WERI-Rb-1 (cell line): ENCODE results near the gene CAMTA1.

ENCODE experiments used
- DNase-seq: peaks from one replicate; pipeline ENCODE4 v3.0.0-alpha.2; 2020
- H3K27ac ChIP-seq: fragments of 250-450 bp; sonication (Bioruptor Pico); 2 replicates; pipeline ENCODE4 v1.5.1; 2020; ENCODE audit warnings: mild to moderate bottlenecking, moderate library complexity
- H3K27me3 ChIP-seq: fragments of 250-450 bp; sonication (Bioruptor Pico); 2 replicates; pipeline ENCODE4 v1.5.1; 2021; ENCODE audit warnings: mild to moderate bottlenecking, low read depth, moderate library complexity; ENCODE audit not compliant: insufficient read depth, severe bottlenecking
- H3K36me3 ChIP-seq: fragments of 250-450 bp; sonication (Bioruptor Pico); 2 replicates; pipeline ENCODE4 v1.5.1; 2020; ENCODE audit warnings: mild to moderate bottlenecking, moderate library complexity
- H3K4me3 ChIP-seq: 2 replicates; pipeline ENCODE4 v1.5.1; 2011; ENCODE audit warnings: low read depth, mild to moderate bottlenecking, control low read depth, low read length
- H3K9me3 ChIP-seq: fragments of 250-450 bp; sonication (Bioruptor Pico); 2 replicates; pipeline ENCODE4 v1.5.1; 2021; ENCODE audit warnings: mild to moderate bottlenecking, moderate library complexity; ENCODE audit not compliant: severe bottlenecking
- TF ChIP-seq, protein P1 (sequence below): IDR thresholded peaks from 2 replicates; pipeline ENCODE4 v1.5.1; 2011; ENCODE audit warnings: low read depth, mild to moderate bottlenecking, control low read depth, inconsistent platforms, low read length

Gene CAMTA1

GRCh38 chr1:6923955-6924881 is 139.0 kb downstream of the CAMTA1 start:
- peaks cover 20% of the 10 kb centered on the region for H3K9me3 ChIP-seq
- TF ChIP-seq, protein P1, sequence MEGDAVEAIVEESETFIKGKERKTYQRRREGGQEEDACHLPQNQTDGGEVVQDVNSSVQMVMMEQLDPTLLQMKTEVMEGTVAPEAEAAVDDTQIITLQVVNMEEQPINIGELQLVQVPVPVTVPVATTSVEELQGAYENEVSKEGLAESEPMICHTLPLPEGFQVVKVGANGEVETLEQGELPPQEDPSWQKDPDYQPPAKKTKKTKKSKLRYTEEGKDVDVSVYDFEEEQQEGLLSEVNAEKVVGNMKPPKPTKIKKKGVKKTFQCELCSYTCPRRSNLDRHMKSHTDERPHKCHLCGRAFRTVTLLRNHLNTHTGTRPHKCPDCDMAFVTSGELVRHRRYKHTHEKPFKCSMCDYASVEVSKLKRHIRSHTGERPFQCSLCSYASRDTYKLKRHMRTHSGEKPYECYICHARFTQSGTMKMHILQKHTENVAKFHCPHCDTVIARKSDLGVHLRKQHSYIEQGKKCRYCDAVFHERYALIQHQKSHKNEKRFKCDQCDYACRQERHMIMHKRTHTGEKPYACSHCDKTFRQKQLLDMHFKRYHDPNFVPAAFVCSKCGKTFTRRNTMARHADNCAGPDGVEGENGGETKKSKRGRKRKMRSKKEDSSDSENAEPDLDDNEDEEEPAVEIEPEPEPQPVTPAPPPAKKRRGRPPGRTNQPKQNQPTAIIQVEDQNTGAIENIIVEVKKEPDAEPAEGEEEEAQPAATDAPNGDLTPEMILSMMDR: no peak
- no peak for DNase-seq
- no peak overlapping the region for H3K27ac ChIP-seq
- no peaks in the 10 kb centered on the region for H3K36me3 ChIP-seq
- no peak overlapping the region for H3K4me3 ChIP-seq
- H3K27me3 ChIP-seq: no peaks in the 10 kb centered on the region

DNA sequence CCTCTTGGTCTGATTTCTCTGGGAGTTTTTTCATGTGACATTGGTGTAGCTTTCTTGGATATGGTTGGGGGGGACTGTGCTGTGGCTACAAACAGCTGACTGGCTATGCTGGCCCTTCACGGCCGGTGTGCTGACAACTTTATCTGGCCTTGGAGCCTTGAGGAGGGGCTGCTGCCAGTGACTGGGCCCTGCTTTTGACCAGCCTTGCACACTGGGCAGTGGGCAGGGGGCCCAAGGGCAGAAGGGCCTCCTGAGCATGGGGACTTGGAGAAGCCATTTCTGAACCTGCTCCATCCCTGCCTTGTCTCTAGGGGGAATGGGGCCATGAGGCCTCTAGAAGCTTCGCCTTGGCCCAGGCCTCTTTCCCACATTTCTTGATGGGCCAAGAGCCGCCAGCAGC is 139.6 kb downstream of the CAMTA1 start:
- no peaks in the 10 kb centered on the region for H3K36me3 ChIP-seq
- TF ChIP-seq, protein P1: no peak
- DNase-seq: no peak

GRCh38 chr1:6927626-6928025 is 142.4 kb downstream of the CAMTA1 start:
- TF ChIP-seq, protein P1: no peak
- DNase-seq: peak; percentile 22
- Histone ChIP-seq H3K9me3 (no peaks in the 10 kb centered on the region), H3K27ac (no peak overlapping the region), H3K36me3 (no peaks in the 10 kb centered on the region), H3K27me3 (no peaks in the 10 kb centered on the region), H3K4me3 (no peak overlapping the region)

More for the DNA sequence above, 139.6 kb downstream of the CAMTA1 start:
- Histone ChIP-seq H3K4me3 (no peak overlapping the region), H3K27ac (no peak overlapping the region), H3K9me3 (peaks cover 20% of the 10 kb centered on the region), H3K27me3 (no peaks in the 10 kb centered on the region)

- Histone ChIP-seq H3K4me3 (no peak overlapping the region), H3K27ac (no peak overlapping the region), H3K27me3 (no peaks in the 10 kb centered on the region), H3K36me3 (no peaks in the 10 kb centered on the region), H3K9me3 (no peaks in the 10 kb centered on the region)
- DNase-seq: no peak
- TF ChIP-seq, protein P1: no peak
Observed at GRCh38 chr1:6928106-6928885, 143.0 kb downstream of the CAMTA1 start.

- Histone ChIP-seq H3K9me3 (no peaks in the 10 kb centered on the region), H3K4me3 (no peak overlapping the region), H3K36me3 (no peaks in the 10 kb centered on the region), H3K27ac (no peak overlapping the region), H3K27me3 (no peaks in the 10 kb centered on the region)
- TF ChIP-seq, protein P1: no peak
- no peak for DNase-seq
Observed at GRCh38 chr1:6930732-6931300, 145.6 kb downstream of the CAMTA1 start.
